ENCODE data around the gene EPO. TPM values are rescaled to one million over a fixed set of nuclear protein-coding genes. Genes with fewer than 3 reads are reported as not detected.

The EPO gene
- not detected in 2 replicates for total RNA-seq

DNA sequence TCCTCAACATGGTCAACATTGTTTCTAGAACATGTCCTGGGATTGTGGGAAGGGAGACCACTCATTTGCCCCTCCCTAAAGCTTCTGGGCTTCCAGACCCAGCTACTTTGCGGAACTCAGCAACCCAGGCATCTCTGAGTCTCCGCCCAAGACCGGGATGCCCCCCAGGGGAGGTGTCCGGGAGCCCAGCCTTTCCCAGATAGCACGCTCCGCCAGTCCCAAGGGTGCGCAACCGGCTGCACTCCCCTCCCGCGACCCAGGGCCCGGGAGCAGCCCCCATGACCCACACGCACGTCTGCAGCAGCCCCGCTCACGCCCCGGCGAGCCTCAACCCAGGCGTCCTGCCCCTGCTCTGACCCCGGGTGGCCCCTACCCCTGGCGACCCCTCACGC, at the start of gene EPO:
TSS of gene EPO (plus strand) at position 190 of the 392 bp plus-strand sequence. CDS start 513 bp downstream, outside the sequence.
- intact Hi-C loops (cut with micrococcal nuclease) = no loop called here

GRCh38 chr7:100671353-100672327, 48.6 kb upstream of the EPO start:
- intact Hi-C loops (cut with micrococcal nuclease) = loop anchor here (10.0 kb wide), 2 partner anchors 547 to 587 kb away; partner anchors contain the start of genes COPS6, MBLAC1 and ZNF3

DNA sequence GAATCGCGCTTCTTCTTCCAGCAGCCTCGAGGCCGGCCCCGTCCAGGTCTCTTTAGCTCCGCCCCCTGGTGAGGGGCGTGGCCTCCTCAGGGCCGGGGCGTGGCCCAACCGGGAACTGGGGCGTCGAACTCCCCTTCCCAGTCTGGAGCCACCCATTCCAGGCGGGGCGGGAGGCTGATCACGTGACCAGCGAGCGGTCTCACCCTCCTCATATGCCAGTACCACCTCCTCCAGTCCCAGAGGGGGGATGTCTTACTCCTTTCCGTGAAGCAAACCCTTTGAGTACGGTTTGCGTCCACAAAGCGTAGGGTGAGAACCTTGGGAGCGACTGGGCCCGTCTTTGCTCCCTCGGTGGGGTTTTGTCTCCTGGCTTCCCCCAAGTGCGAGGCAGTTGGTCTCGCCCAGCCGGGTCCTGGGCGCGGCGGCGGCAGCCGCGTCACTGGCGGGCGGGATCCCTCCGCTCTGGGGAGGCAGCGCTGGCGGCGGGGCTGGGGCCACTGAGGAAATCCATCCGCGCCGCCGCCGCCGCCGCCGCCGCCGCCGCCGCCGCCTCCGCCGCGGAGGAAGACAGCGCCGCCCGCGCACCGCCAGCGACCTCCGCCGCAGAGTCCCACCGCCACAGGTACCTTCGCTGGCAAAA, 46.8 kb upstream of the EPO start, which contains the start of gene GNB2:
TSS of gene GNB2 (plus strand) at position 439 of the 640 bp plus-strand sequence. CDS start 2,526 bp downstream, outside the sequence.
- intact Hi-C loops (cut with micrococcal nuclease) = loop anchor here (1.0 to 10.0 kb wide), 13 partner anchors 17 to 589 kb away; partner anchors contain the start of genes ACTL6B, COPS6, FBXO24 and LRCH4

DNA sequence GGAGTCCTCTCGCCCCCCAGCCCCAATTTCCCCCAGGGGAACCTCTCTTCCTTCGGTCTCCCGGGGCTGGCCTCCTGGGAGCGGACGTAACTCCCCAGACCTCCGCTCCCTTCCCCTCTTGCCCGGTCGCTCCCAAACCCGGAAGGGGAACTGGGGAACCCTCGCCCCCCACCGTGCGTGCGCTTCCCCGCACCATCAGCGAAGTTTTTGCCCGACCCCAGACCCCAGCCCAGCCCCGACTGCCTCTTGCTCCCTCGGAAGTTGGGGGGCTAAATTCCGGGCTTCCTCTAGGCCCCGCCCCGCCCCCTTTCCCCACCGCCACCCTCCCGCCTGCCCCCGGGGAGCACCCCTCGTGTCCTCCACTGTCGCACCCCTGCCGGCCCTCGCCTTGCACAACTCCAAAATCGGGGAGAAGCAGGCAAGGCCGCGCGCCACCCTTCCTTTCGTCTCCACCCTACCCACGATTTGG, 46.3 kb upstream of the EPO start:
- intact Hi-C loops (cut with micrococcal nuclease) = loop anchor here (1.0 to 10.0 kb wide), 13 partner anchors 17 to 589 kb away; partner anchors contain the start of genes ACTL6B, COPS6, FBXO24 and LRCH4

DNA sequence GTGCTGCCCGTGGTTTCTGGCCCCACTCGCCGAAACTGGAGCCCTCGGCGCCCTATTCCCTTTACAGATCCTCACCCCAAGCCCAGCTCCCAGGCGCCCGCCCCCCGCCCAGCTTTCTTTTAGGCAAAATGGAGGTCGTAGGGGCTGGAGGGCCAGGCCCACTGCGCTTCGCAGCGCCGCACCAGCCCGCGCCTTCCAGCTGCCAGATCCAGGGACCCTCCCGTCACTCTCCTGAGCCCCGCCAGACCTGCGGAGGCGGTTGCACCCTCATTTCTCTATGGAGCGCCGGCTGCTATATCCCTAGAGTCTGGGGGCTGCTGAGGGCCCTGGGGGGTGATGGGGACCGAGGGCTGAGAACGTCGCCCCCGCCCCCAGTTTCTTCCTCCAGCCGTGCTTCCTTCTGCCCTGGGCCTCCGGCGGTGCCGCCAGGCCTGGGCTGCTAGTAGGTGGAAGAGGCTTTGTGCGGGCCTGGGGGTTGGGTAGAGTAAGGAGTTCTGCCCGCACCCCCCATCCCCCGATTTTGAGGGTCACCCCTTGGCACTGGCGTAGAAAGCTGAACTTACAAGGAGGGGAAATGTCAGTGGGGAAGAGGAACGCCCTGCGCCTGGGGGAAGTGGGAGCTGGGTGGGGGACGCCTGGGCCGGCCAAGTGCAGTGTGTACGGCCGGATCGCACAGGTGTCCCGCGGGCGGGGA, 45.7 kb upstream of the EPO start:
- intact Hi-C loops (cut with micrococcal nuclease) = loop anchor here (10.0 kb wide), 2 partner anchors 550 to 590 kb away; partner anchors contain the start of genes COPS6, MBLAC1 and ZNF3

GRCh38 chr7:100675105-100675451, 45.2 kb upstream of the EPO start:
- intact Hi-C loops (cut with micrococcal nuclease) = loop anchor here (10.0 kb wide), 2 partner anchors 550 to 590 kb away; partner anchors contain the start of genes COPS6, MBLAC1 and ZNF3

DNA sequence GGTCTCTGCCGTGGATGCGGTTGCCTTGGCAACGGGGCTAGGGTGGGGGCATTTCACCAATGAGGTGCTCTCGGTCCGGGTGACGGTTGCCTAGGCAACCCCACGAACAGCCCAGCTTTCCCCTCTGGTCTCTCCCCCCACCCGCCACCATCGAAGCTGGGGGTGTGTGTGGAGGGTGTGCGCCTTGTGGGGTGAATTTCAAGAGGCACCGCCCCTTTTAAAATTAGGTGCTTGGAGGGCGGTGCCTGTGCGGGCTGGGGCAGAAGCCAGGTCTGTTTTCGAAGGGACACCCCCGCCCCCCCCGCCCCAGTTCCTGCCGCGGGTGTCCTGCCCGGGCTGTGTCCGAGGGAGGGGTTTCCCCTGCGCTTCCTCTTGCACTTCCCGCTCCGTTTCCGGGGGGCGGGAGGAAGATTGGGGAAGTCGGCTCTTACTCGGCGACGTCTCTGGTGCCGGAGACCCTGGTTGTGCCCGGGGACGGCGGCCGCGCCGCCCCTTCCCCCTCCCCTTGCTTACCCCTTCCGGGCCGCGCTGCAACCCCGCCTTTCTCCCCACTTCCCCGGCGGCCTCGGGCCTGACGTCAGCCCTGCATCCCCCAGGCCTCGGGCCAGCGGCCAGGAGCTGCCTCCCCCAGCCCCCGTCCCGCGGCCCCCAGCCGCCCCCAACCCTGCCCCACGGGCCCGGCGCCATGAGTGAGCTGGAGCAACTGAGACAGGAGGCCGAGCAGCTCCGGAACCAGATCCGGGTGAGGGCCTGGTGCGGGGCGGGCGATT, 44.5 kb upstream of the EPO start:
- intact Hi-C loops (cut with micrococcal nuclease) = loop anchor here (10.0 kb wide), 2 partner anchors 551 to 591 kb away; partner anchors contain the start of genes COPS6, MBLAC1 and ZNF3

DNA sequence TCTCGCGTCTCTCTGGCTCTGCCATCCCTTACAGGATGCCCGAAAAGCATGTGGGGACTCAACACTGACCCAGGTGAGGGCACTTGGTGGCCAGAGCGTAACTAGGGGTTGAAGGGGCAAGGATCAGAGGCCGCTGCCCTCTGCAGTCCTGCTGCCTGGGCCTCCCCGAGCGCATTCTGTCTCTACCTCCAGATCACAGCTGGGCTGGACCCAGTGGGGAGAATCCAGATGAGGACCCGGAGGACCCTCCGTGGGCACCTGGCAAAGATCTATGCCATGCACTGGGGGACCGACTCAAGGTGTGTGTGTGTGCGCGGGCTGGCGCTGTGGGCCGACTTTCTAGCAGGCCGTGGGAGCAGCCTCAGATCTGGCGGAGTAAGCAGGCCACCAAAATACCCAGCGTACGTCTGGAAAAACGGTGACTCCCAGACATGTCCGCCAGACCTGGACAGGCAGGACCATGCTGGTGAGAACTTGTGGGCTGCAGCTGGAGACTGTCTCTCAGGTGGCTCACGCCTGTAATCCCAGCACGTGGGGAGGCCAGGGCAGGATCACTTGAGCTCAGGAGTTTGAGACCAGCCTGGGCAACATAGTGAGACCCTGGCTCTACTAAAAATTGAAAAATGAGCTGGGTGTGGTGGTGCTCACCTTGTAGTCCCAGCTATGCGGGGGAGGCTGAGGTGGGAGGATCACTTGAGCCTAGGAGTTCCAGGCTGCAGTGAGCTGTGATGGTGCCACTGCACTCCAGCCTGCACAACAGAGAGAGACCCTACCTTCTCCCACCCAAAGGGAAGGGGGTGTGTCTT, 43.6 kb upstream of the EPO start:
- intact Hi-C loops (cut with micrococcal nuclease) = loop anchor here (10.0 kb wide), 2 partner anchors 552 to 592 kb away; partner anchors contain the start of genes COPS6, MBLAC1 and ZNF3

- intact Hi-C loops (cut with micrococcal nuclease) = loop anchor here (10.0 kb wide), 2 partner anchors 553 to 593 kb away; partner anchors contain the start of genes COPS6, MBLAC1 and ZNF3
Observed at GRCh38 chr7:100677308-100678267, 42.7 kb upstream of the EPO start.

DNA sequence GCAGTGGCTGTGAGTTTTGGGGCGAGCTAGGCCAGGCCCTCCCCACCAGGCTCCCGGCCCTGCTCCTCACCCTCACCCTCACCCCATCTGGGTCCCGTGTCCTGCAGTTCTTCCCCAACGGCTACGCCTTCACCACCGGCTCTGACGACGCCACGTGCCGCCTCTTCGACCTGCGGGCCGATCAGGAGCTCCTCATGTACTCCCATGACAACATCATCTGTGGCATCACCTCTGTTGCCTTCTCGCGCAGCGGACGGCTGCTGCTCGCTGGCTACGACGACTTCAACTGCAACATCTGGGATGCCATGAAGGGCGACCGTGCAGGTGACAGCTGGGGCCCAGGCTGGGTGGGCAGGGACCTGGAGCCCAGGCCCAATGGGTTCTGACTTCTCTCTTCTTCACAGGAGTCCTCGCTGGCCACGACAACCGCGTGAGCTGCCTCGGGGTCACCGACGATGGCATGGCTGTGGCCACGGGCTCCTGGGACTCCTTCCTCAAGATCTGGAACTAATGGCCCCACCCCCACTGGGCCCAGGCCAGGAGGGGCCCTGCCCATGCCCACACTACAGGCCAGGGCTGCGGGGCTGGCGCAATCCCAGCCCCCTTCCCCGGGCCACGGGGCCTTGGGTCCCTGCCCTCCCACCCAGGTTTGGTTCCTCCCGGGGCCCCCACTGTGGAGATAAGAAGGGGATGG, 41.8 kb upstream of the EPO start:
- intact Hi-C loops (cut with micrococcal nuclease) = loop anchor here (10.0 kb wide), 2 partner anchors 554 to 594 kb away; partner anchors contain the start of genes COPS6, MBLAC1 and ZNF3

GRCh38 chr7:100679129-100679926, 40.9 kb upstream of the EPO start:
- intact Hi-C loops (cut with micrococcal nuclease) = loop anchor here (10.0 kb wide), 2 partner anchors 555 to 595 kb away; partner anchors contain the start of genes COPS6, MBLAC1 and ZNF3

- intact Hi-C loops (cut with micrococcal nuclease) = loop anchor here (10.0 kb wide), 2 partner anchors 555 to 595 kb away; partner anchors contain the start of genes COPS6, MBLAC1 and ZNF3
Observed at GRCh38 chr7:100679927-100680575, 40.2 kb upstream of the EPO start.

- intact Hi-C loops (cut with micrococcal nuclease) = no loop called here
Observed at GRCh38 chr7:100680576-100681271, 39.5 kb upstream of the EPO start.

DNA sequence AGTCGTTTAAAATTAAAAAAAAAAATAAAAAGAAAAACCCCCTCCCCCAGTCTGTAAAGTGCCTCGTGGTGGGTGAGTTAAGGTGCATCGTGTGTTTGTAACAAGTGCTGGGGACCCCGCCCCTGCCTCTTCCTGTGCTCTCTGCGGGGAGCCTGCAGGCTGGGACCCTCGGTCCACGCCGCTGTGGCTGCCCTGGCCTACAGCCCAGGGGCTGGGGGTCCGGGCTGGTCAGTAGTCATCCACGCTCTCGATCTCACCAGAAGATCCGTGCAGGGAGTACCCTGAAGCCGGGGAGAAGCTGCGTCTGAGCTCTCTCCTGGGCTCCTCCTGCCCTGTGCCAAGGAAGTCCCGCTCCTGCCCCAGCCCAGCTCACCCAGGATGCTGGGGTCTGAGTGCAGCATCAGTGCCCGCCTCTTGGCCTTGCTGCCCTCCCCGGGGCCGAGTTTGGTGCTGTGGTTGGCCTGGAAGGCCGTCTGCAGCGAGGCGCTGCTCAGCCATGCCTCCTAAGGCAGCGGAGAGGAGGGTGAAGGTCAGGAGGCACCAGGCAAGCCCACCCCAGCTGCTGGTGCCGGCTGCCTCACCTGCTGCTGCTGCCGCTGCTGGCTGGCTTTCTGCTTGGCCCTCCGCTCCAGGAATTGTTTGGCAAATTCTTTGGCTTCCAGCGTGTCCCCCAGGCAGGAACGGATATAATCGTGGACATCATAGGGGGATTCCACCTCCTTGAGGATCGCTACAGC, 38.6 kb upstream of the EPO start:
- intact Hi-C loops (cut with micrococcal nuclease) = no loop called here
